Fibroblast of skin of abdomen (primary cell): ENCODE results near the gene GMDS.

Source experiments
- DNase-seq: peaks from one replicate; pipeline ENCODE4 v3.0.0-alpha.2; 2013

Gene GMDS

GRCh38 chr6:2132416-2132815, 113.0 kb downstream of the GMDS start:
- DNase-seq = no peak

- no peak for DNase-seq
These were observed 116.2 kb downstream of the GMDS start for GRCh38 chr6:2129182-2129621.

DNA sequence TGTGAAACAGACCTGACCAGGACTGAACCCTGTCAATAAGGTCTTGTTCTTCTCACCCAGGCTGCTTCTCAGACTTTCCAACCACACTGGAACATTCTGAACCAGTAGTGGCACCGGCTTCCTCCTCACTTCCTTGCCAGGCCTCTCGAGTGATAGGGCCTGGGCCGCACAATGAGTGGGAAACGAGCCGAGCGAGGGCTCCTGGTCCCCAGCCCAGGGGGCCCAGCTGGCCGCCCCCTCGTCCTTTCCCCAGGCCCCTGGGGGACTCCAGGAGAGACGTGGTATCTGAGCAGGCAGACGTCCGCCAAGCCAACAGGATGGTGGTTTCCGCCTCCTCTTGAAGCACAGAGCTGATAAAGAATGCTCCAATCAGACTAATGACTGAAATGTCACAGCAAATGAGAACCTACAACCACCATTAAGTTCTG, 117.9 kb downstream of the GMDS start:
- no peak for DNase-seq

GRCh38 chr6:2126351-2126750, 119.1 kb downstream of the GMDS start:
- DNase-seq = no peak

DNA sequence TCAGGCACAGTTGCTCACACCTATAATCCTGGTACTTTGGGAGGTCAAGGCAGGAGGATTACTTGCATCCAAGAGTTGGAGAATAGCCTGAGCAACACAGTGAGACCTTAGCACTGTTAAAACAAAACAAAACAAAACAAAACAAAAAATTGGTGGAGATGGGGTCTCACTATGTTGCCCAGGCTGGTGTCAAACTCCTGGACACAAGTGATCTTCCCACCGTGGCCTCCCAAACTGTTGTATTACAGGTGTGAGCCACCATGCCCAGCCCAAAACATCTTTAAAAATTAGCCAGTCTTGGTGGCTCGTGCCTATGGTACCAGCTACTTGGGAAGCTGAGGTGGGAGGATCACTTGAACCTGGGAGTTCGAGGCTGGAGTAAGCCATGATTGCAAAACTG, 120.2 kb downstream of the GMDS start:
- no peak for DNase-seq

GRCh38 chr6:2124260-2124709, 121.1 kb downstream of the GMDS start:
- DNase-seq = peak; percentile 46

DNA sequence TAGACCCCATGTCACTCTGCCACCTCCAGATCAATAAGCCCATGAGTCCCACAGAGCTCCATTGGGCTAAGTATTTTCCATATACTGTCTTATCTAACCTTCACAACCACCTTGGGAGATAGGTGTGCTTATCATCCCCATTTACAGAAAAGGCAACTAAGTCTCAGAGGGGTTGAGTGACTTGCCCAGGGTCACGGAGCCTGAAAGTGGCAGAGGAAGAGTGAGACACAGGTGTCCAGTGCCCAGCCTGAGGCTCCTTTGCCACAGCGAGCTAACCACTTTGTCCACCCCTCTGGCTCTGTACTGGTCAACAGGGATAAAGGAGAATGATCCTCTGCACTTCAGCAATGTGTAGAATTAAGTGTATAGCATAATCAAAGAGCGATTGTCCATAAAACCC, 124.5 kb downstream of the GMDS start:
- DNase-seq = no peak

GRCh38 chr6:2119275-2119674, 126.1 kb downstream of the GMDS start:
- DNase-seq = no peak

- DNase-seq = no peak
These were observed 127.3 kb downstream of the GMDS start for GRCh38 chr6:2118136-2118535.

DNA sequence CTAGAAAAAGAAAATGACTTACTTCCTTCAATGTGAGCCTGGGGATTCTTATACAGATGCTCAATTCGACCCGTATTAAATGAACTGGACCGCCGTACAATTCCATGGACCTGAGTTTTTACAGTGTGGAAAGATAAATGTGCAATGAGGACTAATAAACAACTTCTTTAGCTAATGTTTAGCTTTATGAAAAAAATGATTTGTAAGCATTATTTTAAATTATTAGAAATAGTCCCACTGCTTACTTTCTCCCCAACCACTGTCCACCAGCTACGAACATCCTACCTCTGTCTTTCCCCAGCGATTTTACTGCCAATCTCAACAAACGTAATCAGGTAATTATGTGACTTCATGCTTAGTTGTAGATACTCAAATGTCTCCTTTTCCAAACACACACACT, 128.0 kb downstream of the GMDS start:
- DNase-seq = no peak

- DNase-seq = no peak
These were observed 128.9 kb downstream of the GMDS start for GRCh38 chr6:2116496-2116895.

- DNase-seq = no peak
These were observed 131.3 kb downstream of the GMDS start for GRCh38 chr6:2114100-2114499.

DNA sequence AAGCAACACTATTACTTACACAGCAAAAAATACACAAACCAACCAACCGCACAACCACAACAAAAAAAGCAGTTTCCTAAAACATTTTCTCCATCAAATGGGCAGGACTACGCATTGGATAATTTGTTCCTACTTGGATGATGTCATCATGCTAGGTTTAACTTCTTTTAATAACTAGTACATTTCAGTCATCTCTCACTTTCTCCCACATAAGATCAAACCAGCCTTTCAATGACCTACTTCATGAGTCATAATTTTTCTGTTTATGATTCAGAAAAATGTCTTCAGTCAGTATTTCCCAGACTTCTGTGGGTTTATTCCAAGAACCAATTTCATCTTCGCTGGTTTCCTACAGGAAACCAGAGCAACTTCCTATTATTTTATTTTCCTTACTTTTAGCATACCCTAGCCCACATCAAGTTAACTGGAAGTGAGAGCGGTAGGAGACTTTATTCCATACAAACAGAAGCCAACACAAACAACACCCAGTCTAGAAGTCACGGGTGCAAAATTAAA, 134.2 kb downstream of the GMDS start:
- peak; percentile 58 for DNase-seq

DNA sequence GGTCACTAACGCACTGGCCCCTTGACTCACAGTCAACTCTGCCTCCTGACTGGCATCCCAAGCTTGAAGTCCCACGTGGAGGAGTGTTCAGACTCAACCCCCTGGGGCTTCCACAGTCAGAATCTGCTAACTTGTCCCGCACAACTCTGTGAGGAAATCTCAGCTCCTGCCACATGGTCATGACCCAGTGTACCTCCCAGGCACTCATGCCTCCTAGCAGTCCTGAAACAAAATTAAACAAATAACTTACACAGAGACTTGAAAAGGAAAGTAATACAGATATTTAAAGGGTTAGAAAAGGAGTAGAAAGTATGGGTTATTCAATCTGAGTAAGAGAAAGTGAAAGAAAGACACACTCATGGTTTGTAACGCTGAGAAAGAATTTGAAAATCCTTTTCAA, 134.9 kb downstream of the GMDS start:
- no peak for DNase-seq

DNA sequence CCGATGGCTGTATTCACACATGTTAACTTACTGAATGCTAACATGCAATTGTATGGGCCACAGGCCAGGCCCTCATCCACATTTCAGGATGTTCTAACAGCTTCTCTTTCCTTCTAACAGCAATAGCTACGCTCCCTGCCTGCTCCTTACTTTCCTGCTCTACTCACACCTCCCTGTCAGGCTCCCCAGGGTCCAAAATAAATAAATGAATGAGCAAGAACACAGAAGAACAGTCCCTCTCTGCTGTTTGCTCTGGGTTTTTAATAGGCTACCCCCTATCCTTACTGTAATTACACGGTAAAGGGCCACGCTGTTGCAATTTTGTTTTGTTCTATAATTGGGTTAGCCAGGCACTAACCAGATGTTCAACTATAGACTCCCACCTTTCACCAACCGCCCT, 135.6 kb downstream of the GMDS start:
- no peak for DNase-seq

GRCh38 chr6:2108700-2109306, 136.6 kb downstream of the GMDS start:
- no peak for DNase-seq

GRCh38 chr6:2104524-2104880, 140.9 kb downstream of the GMDS start:
- no peak for DNase-seq

- DNase-seq = peak; percentile 50
These were observed 141.5 kb downstream of the GMDS start for GRCh38 chr6:2103765-2104523.

- DNase-seq = no peak
These were observed 142.4 kb downstream of the GMDS start for GRCh38 chr6:2102966-2103365.

DNA sequence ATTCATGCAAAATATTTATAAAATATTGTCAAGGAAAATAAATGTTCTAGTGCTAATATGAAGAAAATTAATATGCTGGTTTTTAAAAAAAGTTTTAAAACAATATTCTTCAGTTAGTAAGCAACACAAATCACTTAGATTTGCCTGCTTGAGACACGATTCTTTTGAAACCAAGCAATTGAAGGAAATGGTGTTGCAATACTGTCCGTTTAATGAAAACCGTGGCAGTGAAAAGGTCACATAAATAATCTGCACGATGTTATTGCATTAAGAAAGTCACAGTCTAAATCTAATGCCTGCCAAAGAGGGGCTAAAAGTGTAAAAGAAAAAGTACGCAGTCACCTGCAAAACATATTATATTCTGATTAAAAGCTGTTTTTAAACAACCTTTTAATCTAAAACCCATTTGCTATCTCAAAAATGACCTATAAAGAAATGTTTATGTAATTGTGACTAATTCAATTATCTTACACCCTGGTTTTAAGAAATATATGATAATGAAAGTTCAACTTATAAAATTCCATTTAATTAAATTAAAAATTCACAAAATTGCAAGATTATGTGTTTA, 143.0 kb downstream of the GMDS start:
- no peak for DNase-seq

- DNase-seq = no peak
These were observed 144.2 kb downstream of the GMDS start for GRCh38 chr6:2101213-2101612.

DNA sequence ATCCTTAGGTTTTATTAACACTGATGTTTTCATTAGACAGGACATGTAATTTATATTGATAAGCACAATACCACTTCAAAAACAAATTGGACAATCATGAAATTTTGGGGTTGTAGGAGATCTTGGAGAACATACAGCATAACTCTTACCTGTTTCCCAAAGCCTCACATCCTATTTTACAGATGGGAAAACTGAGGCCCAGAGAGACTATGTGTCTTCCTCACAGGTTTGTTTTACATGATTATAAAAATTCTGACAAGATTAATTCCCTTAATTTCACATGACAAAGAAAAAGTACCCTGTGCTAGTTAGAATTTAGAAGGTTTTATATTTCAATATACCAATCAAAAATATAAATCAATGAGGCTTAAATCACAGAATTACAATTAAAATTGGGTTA, 145.5 kb downstream of the GMDS start:
- no peak for DNase-seq

- no peak for DNase-seq
These were observed 147.9 kb downstream of the GMDS start for GRCh38 chr6:2097464-2097863.

DNA sequence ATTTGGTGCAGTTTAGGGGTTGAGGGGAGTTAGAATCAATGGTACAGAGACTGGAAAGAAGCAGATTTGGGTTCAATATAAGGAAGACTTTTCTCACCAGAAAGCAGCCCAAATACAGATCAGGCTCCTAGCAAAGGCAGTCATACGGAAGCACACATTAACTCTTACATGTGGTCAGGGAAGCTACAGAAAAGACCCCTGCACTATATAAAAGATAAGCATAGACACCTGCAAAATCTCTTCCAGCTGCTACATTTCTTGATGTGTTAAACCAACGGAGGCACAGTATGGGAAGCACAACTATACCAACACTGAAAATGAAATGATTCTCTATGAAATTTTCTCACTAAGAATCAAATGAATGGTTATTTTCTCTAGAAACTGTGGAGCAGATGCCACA, 150.8 kb downstream of the GMDS start:
- no peak for DNase-seq
